ENCODE results near the gene SLC5A6. TPM values are rescaled to one million over a fixed set of nuclear protein-coding genes. Genes with fewer than 3 reads are reported as not detected.

The SLC5A6 gene
- 10 to 100 TPM; 19.9 to 48.4 (median 35.2) TPM for polyA plus RNA-seq (ENCODE audit: insufficient read length in 4 of 4)

DNA sequence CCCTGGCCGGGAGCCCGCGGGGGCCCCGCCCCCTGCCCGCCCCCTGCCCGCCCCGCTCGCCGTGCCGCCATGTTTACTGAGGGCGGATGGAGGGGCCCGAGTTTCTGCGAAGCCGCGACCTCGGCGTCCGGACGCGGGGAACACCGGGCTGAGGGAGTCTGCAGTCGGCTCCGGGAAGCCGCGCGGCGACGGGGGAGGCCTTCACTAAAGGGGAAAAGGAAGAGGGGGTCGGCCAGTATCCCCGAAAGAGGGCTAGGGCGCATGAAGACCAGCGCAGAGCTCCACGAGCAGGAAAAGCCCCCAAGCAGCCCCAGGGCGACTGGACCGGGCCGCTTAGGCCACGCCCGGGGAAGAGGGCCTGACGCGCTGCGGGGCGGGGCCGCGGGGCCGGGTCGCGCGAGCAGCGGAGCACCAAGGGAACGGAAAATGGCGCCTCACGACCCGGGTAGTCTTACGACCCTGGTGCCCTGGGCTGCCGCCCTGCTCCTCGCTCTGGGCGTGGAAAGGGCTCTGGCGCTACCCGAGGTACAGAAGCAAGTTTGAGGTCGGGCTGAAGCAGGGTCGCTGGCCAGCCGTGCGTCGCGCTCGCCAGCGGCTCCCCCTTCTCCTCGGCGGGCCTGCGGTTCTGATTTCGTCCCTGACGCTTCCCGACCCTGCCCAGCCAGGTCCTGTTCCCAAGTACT lies at the start of gene SLC5A6, which contains the start of gene ATRAID:
Gene SLC5A6, minus strand, starts transcription at position 326 of the 683 bp plus-strand sequence. CDS start 4,618 bp downstream, outside the sequence.
Gene ATRAID, plus strand, starts transcription at position 99 of the 683 bp plus-strand sequence. Its CDS starts 328 bp downstream, at position 427.
- peak; percentile 82 to 86 (median 83) for DNase-seq (ENCODE audit: low read depth in 4 of 4, low spot score in 3 of 4)

DNA sequence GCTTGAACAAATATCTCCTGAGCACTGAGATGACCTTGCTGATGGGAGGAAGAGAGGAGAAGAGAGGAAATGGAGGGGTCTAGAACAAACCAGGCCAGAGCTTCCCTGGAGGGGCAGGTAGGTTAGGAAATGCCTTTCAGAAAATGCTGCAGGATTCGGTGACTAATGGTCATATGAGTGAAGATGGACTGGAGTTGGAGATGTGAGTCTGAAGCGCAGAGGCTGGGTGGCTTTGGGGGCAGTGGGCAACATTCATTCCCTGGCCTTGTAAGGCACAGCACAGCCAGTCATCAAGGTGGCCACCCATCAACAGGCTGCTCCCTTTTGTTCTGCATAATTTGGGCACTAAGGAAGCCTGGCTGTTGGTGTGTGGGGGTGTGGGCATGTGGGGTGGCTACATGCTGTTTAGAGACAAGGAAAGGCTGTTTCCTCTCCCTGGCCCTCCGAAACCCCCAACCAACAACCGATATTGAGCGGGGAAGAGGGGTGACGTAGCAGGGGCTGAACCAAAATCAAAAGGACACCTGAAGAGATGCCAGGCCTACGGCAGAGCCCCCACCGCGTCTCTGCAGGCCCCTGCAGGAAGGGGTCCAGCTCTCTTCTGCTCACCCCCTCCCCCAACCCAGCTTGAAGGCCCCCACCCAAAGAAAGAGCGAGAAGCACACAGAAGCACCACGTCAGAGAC lies 49.3 kb upstream of the SLC5A6 start:
- no peak for DNase-seq (ENCODE audit: low read depth in 4 of 4, low spot score in 3 of 4)

DNA sequence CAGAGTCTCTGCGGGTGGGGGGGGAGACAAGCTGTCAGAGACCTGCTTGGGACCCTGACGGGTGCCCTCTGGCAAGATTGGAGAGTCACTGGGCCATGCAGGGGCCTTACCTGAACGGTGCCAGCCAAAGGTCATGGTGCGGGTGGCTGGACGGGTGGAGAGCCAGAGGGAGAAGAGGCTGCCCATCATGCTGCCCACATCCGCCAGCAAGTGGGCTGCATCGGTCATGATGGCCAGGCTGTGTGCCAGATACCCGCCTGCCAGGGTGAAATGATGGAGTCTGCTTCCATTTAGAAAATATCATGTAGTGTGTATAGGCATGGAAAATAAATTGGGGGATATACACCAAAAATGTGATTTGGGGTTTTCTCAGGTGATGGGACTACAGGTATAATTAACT lies 46.0 kb upstream of the SLC5A6 start:
- no peak for DNase-seq (ENCODE audit: low read depth in 4 of 4, low spot score in 3 of 4)

DNA sequence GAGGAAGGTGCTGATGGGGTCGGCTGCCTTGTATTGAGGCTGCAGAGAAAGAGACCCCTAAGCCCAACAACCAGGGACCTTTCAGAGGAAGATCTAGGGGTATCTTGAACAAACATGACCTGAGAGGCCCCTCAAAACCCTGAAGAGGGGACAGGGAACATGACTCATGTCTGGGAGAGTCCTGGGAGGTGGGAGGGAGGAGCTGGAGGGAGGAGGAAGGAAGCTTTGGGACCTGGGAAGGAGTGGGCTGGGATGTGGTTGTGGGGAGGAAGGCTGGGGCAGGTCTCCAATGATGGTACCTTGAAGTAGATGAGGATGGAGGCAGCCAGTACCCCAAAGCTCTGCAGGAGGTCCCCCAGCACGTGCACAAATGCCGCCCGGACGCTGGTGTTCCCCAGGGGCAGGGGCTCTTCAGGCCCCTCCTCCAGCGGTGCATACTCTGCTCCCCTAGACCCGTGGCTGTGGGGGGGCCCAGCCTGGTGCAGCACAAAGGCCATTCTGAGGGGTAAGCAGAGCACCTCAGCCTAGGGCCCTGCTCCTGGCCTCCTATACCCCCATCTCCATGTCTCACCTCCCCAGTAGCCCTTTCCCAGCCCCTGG lies 44.9 kb upstream of the SLC5A6 start:
- no peak for DNase-seq (ENCODE audit: low read depth in 4 of 4, low spot score in 3 of 4)

DNA sequence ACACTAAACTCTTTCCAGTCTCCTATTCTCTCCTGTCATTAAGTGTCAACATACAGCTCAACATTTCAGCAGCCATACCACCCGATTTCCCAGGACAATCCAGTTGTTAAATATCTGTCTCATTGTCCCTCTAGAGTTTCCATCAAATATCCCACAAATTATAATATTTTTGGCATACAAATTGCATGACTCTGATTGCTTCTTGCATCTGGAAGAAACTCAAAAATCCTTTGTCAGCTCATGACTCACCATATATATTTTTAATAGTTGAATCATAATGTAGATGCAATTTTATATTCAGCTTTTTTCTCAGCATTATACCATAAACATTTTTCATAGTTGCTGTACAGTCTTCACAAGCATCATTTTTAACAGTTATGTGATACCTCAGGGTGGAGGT lies 43.6 kb upstream of the SLC5A6 start:
- no peak for DNase-seq (ENCODE audit: low read depth in 4 of 4, low spot score in 3 of 4)

DNA sequence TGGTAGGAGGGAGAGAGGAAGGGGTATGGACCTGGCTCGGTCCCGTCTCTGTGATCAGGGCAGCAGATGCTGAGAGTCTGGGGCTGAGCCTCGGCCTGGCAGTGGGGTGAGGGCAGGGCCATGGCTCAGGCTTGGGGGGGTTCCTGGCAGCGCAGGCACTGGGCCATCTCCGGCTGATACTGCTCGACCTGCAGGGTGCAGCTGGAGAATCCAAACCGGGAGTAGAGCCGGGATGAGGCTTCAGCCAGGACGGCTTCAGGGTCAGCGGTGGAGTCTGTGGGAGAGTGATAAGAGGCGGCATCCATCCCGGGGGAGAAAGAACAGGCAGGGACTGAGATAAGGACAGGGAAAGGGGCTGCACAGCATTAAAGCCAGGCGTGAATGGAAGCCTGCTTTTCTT lies 43.1 kb upstream of the SLC5A6 start:
- no peak for DNase-seq (ENCODE audit: low read depth in 4 of 4, low spot score in 3 of 4)

DNA sequence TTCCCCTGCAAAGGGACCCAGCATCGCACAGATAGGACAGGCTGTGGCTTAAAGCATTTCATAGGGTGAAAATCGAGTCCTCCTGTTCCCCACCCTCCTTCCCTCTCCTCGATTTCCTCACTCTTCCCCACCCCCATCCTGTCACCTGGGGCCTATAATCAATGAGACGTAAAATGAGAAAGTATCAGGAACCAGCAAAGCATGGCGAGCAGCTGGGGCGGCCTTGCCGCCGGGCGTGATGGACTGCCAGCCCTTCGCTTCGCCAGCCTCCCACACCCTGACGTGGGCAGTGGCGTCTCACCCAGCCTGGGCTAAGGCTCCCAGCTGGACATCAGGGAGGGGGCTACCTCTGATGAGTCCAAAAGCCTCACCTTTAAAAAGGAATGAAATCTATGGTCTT lies 39.7 kb upstream of the SLC5A6 start:
- no peak for DNase-seq (ENCODE audit: low read depth in 4 of 4, low spot score in 3 of 4)

DNA sequence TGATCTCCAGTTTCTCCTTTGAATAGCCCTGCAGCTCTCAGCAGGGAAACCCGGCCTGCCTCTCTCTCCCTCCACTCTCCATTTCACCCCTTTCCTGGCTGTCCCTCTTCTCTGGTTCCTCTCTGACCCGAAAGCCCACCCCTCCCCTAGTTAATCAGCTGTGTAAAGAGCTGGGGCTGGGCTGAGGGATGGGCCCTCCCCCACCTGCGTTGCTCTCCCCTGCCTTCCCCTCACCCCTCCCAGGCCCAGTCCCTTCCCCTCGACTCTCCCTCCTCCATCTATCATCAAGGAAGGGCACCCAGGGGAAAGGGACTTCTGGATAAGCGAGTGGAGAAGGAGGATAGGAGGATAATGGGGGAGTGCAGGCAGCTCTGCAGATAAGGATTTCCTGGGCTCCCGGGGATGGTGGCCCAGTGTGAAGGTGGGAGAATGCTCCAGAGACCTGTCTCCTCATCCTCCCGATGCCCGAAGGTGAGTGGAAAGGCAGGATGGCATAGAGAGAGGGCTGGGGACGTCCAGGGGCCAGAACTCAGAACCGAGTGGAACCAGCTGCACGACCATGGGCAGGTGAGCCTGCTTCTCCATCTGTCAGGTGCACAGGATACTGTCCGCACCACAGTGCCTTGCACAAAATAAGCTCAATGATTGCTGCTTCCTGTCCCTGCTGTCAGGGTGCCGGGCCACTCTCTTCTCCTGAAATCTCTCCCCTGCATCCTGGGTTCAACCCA lies 38.7 kb upstream of the SLC5A6 start:
- no peak for DNase-seq (ENCODE audit: low read depth in 4 of 4, low spot score in 3 of 4)

DNA sequence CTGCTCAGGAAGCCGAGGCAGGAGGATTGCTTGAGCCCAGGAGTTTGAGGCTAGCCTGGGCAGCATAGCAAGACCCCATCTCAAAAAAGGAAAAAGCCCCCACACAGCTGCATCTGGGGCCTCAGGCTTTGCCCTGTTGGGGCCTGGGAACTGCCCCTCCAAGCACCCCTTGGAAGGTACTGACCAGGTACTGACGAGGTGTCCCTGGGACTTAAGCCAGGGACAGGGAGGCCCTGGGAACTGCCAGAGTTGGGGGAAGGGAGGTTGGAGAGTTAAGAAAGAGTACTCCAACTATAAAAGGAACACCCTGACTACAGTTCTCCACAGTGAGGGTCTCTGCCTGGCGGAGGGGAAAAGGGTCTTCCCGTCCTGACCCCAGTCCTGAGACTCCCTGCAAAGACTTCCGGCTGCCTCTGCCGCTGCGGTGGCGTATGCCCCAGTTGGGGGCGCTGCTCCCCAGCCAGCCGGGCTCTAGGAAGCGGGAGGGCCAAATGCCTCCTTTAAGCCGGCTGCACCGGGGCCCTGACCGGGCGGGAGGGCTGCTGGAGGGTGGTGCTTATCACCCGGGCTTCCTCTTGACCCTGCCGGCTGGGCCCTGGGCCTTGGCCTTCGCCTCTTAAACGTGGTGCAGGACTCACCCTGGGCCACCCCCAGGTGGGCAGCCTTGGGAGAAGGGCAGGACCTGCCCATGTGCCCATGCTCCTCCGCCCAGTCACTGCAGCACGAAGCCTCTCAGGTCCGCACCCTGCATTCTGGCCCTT lies 38.0 kb upstream of the SLC5A6 start:
- no peak for DNase-seq (ENCODE audit: low read depth in 4 of 4, low spot score in 3 of 4)

DNA sequence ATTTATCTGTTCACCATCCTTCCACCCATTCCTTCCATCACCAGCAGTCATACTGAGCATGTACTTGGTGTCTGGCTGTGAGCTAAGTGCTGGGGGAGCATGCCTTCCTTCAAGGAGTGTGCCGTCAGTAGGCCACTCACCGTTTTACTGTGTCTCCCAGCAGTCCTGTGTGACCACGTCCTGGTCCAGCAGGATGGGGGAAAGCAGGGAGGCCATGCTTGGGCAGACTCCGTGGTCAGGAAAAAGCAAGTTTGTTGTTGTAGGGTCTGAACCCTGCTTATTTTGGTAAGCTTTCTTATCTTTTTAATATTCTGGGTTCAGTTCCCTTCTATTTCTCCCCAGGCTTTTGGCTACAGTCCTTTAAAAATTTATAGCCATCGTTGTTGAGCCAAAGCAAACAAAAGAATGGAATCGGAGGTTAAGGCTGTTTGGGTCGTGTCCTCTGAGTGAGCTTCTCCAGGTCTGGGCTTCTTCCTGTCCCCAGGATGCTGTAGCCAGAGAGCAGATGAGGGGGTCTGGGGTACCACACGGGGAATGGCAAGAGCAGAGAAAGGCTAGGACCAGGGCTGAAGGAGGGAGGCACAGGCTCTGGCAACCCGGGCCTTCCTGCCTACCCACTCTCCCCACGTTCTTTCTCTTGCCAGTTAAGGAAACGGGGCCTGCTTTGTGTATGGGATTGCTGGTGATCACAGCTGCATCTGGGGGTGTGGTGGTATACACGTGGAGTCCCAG lies 37.3 kb upstream of the SLC5A6 start:
- DNase-seq (ENCODE audit: low read depth in 4 of 4, low spot score in 3 of 4) = no peak

DNA sequence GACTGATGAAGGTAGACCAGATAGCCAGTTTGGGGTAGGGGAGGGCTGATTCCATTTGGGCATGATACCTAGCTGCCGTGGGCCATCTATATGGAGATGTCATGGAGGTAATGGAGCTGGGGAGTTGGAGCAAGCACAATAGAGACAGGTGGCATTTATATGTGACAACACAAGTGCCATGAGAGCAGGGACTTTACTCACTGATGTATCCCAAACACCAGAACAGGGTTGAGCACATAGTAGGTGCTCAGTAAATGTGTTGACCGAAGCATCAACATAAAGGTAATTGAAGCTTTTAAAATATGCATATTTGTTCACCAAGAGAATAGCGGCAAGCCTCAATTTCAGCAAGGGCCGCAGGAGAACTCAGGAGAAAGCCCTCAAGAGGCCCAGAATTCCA lies 35.8 kb upstream of the SLC5A6 start:
- no peak for DNase-seq (ENCODE audit: low read depth in 4 of 4, low spot score in 3 of 4)

DNA sequence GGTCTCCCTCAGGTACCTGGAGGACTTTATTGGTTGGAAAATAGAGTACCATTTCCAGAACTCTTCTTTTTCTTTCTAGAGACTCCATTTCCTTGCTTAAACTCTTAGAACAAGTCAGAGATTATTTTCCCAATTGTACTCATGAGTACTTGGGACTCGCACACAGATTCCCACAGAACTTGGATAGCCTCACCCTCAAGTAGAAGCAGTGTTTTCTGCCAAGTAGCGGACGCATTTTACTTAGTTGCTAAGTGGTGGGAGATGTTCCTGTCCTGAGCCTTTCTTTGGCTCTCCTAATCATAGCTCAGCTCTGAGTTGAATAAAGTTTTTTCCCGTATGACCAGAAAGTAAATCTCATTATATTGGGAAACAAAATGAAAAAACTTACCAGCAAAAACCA lies 33.6 kb upstream of the SLC5A6 start:
- DNase-seq (ENCODE audit: low read depth in 4 of 4, low spot score in 3 of 4) = no peak

DNA sequence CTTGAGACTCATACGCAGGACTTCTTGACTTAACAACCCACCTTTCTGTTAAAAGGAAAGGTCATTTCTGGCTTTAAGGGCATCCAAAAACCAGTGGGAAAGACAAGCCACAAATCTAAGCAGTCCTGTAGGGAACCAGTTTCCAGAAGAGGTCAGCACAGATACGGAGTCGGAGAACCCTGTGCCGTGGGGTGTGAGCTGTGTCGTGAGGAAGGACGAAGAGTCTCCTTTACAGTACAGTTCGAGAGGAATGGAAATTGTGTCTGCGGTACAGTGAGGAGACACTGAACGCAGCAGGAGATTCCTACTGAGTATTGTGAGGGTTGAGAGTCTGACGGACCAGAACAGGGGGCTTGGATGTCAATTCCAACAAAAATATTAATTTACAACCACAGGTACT lies 33.0 kb upstream of the SLC5A6 start:
- DNase-seq (ENCODE audit: low read depth in 4 of 4, low spot score in 3 of 4) = no peak

DNA sequence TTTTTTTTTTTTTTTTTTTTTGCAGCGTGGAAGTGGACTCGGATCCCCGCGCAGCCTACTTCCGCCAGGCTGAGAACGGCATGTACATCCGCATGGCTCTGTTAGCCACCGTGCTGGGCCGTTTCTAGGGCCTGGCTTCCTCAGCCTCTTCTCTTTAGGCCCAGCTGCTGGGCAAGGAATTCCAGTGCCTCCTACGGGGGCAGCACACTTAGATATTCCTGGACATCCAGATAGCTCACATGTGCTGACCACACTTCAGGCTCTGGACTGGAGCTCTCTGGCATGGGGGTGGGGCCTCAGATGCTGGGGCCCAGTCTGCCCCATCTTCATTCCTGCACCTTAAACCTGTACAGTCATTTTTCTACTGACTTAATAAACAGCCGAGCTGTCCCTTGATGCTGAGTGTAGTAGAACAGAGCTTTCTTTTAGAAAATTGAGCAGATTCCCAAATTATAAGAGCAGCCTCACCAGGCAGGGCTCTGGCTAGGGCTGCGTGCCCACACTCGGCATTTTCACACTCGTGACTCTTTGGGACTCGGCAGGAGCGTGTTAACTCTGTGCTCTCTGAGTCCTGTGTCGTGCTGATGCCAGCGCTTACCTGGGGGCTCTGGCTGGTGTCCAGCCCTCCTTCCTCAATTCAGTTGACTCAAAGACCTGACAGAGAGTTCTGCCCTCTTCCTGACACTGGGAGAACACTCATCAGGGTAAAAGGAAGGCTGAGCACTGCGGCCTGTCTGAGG lies 31.5 kb upstream of the SLC5A6 start:
- DNase-seq (ENCODE audit: low read depth in 4 of 4, low spot score in 3 of 4) = no peak

DNA sequence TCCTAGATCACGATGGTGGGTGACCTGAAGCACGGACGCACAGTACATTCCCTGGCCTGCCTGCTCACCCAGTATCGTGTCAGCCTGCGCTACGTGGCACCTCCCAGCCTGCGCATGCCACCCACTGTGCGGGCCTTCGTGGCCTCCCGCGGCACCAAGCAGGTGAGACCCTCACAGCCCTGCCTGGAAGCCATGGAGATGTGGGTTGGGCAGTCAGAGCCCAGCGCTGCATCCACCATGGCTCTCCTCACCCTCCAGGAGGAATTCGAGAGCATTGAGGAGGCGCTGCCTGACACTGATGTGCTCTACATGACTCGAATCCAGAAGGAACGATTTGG lies 30.5 kb upstream of the SLC5A6 start:
- no peak for DNase-seq (ENCODE audit: low read depth in 4 of 4, low spot score in 3 of 4)

DNA sequence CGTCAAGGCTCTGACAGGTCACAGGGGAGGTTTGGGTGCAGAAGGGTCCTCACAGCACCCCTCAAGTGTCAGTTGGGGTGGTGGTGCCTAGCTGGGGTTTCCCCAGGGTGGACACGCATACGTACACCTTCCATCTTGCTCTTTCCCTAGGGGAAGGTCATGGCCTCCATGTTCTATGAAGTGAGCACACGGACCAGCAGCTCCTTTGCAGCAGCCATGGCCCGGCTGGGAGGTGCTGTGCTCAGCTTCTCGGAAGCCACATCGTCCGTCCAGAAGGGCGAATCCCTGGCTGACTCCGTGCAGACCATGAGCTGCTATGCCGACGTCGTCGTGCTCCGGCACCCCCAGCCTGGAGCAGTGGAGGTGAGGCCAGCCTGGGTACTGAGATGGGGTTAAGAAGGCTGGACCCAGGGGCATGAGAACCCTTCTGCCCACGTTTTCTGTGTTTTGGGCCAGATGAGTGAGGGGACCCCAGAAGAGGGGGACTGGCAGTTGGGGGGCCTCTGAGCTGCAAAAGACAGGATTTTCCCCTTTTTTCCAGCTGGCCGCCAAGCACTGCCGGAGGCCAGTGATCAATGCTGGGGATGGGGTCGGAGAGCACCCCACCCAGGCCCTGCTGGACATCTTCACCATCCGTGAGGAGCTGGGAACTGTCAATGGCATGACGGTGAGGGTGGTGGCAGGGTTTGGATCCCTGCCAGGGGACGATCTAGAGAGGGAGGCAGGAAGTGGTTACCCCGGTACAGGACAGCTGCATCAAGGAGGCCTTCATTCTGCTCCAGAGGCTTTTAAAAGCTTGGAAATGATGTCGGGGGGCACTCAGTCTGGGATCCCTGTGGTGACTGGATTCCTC lies 29.9 kb upstream of the SLC5A6 start:
- DNase-seq (ENCODE audit: low read depth in 4 of 4, low spot score in 3 of 4) = no peak

DNA sequence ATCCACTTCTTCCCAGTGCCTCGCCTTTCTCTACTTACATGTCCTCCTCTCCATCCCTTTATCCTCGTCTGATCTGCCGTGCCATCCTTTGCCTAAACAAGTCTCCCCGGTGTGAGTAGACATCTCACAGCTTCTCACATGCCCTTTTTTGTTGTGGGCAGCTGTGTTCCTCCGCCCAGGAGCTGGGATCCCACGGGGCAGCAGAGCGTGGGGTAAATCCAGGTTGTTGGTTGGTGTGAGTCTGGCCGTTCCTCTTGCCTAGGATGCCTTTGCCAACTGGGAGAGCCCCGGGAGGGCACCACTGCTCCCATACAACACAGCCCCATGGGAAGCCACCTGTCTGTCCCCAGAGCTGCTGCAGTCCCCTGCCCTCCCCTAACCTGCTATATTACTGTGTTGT lies 28.3 kb upstream of the SLC5A6 start:
- DNase-seq (ENCODE audit: low read depth in 4 of 4, low spot score in 3 of 4) = no peak

DNA sequence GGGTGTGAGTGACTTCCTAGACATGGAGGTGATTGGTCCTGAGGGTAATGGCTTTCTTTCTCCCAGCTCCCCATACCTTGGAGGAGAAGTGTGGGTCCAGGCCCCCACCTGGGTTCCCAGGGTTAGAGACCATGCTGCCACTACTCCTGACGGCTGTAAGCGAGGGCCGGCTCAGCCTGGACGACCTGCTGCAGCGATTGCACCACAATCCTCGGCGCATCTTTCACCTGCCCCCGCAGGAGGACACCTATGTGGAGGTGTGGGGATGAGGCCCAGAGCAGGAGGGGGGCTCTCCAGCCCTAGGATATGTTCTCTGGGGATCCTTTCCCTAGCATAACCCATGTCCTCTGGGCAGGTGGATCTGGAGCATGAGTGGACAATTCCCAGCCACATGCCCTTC lies 26.9 kb upstream of the SLC5A6 start:
- DNase-seq (ENCODE audit: low read depth in 4 of 4, low spot score in 3 of 4) = no peak

Measured in left renal pelvis (tissue), 4 donors.